Breast epithelium (tissue), 3 donors: ENCODE measurements around the gene DGCR6.
"Not testable (repeated sequence)": the region's sequence is repeated elsewhere in the genome, so short reads cannot be mapped to it uniquely, and the experiment has no call there.

Source experiments
- CTCF ChIP-seq, 3 donors: fragments of 450-650 bp; IDR thresholded peaks; one replicate each; pipeline ENCODE4 v1.5.1; 2016 to 2017; ENCODE audit warnings: antibody characterized with exemption in 3 of 3, mild to moderate bottlenecking in 3 of 3, moderate library complexity in 3 of 3
- POLR2A ChIP-seq: fragments of 450-650 bp; IDR thresholded peaks from one replicate; pipeline ENCODE4 v1.6.1; 2016; ENCODE audit warnings: antibody characterized with exemption, mild to moderate bottlenecking, moderate library complexity
- POLR2AphosphoS5 ChIP-seq, 3 donors: sonication (generic); formaldehyde crosslinking; IDR thresholded peaks; one replicate each; pipeline ENCODE4 v1.6.1; 2017; ENCODE audit warnings: antibody characterized with exemption in 3 of 3

GRCh38 chr22:18961201-18961600, 55.1 kb downstream of the DGCR6 start:
- TF ChIP-seq CTCF (IDR thresholded peaks at IDR 0.05); POLR2AphosphoS5 (IDR thresholded peaks at IDR 0.05); POLR2A: not testable (repeated sequence)
